Glomerular endothelial cell (primary cell): Measurements from ENCODE around the gene KATNAL2. TPM values are rescaled to one million over a fixed set of nuclear protein-coding genes. Genes with fewer than 3 reads are reported as not detected.
"Not testable (repeated sequence)": the region's sequence is repeated elsewhere in the genome, so short reads cannot be mapped to it uniquely, and the experiment has no call there.

Experiments used
- DNase-seq: peaks from one replicate; pipeline ENCODE4 v3.0.0-alpha.2; 2011; ENCODE audit warnings: low read depth, low spot score; ENCODE audit errors: extremely low read depth
- total RNA-seq: library from RNA; depleted of rRNA; stranded (reverse); fragments of >200 nt; gene quantifications from 2 replicates; pipeline ENCODE4 v1.2.3, GENCODE V29; 2015

KATNAL2 gene
- total RNA-seq, 1 donor from 2014 or later, result 1.6 TPM

GRCh38 chr18:46920653-46921052 is 3.3 kb downstream of the KATNAL2 start:
- no peak for DNase-seq

DNA sequence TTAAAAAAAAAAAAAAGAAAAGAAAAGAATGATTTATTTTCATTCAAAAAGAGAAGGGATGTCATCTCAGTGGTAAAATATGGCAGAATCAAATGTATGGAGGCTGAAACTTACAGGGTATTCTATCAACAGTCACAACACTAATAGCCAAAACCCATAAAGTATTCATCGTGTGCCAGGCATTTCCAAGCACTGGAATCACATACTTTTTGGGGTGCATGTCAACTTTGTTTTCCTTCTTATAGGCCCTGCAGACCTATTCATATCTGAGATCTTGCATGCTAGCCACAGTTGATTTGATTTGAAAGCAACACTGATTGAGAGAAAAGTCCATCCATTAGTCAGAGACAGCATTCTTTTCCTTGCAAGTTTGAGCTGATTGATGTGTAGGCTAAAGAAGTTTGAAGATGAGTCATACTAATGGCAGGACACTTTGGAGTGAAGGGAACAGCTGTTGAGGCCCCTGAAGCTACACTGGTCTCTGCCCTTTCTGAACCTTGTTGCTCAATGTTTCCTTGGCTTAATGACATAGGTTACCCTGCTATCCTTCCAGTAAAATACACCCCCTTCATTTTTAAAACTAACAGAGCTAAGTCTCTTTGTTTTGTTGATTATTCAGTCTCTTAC is 22.0 kb downstream of the KATNAL2 start:
- DNase-seq, result no peak

DNA sequence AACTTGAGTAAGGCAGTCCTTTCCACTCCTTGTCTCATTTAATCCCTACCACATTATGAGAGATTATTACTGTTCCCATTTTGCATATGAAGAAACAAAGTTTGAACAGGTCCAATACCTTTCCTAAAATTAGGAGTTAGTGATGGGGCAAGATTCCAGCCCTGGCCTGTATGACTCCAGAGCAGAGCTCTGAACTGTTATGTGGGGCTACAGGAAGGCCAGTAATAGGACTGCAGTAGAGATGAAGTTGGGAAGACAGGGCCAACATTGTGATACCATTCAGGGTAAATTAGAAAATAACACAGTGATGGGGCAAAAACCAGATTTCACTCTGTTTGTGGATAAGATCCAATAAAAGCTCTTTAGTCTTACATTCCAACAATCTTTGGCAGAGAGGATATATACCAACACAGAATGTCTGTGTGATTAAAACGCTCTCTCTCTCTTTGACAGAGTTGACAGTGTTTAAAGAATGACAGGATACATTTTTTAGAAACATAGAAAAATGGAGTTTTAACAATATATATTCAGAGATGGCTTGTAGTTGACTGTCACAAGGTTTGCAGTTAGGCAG is 22.7 kb downstream of the KATNAL2 start:
- no peak for DNase-seq

- no peak for DNase-seq
These were observed 25.2 kb downstream of the KATNAL2 start for GRCh38 chr18:46942646-46943045.

- DNase-seq, result no peak
These were observed 29.4 kb downstream of the KATNAL2 start for GRCh38 chr18:46946656-46947282.

DNA sequence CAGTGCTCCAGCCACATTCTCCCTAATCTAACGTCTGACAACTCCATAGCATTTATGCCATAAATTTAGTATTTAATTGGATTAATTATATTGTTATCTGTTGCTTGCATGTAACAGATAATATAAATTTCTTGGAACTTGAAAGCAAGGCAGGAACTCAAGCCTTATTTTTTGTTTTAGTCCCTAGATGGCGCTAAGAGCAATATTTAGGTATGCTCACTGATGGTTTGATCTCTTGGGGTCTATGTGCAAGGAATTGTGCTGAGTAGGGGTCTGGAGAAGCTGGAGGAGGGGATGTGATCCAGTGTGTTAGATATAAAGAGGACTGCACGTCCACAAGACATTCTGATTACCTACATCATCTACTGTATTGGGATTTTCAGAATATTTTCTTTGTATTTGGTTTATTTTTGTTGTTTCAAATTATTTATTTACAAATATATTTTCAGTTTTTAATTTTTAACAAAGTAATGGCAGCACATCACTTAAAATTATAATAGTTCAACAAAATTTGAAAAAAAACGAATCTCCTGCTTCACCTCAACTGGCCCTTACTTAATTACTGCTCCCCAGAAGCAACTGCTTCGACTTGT is 32.8 kb downstream of the KATNAL2 start:
- no peak for DNase-seq

DNA sequence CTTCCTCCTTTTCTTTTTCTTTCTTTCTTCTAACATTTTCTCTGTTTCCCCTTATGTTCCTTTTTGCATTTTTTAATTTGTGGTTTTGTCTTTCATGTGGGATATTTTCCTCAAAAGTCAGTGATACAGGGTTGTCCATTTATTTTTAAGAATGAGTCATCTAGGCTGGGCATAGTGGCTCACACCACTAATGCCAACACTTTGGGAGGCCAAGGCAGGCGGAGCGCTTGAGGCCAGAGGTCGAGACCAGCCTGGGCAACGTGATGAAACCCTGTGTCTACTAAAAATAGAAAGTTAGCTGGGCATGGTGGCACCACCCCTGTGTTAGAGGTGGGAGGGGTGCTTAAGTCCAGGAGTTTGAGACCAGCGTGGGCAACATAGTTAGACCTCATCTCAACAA is 35.8 kb downstream of the KATNAL2 start:
- no peak for DNase-seq

GRCh38 chr18:46958209-46958608 is 40.8 kb downstream of the KATNAL2 start:
- DNase-seq, result no peak

- DNase-seq, result not testable (repeated sequence)
These were observed 46.5 kb downstream of the KATNAL2 start for GRCh38 chr18:46963656-46964578.

GRCh38 chr18:46964579-46965293 is 47.3 kb downstream of the KATNAL2 start:
- DNase-seq, result not testable (repeated sequence)

DNA sequence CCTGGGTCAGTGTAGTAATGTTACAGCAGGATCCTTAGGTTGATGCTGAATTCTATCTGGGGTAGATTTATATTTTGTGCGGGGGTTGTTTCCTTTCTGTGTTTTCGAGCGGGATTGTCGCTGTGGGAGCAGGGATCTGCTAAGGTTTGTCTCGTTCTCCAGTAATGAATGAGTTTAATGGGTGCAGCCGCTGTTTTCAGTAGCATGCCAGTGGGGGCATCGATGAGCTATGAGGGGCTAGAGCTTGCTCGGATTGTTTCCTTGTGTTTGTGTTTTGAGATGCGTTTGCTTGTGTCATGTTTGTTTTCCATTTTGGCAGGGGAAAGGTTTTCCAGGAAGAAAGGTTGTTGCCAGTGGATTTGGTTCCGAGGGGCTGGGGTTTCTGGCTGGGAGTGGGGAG is 48.9 kb downstream of the KATNAL2 start:
- DNase-seq, result not testable (repeated sequence)

GRCh38 chr18:46969551-46969950 is 52.1 kb downstream of the KATNAL2 start:
- DNase-seq, result not testable (repeated sequence)

GRCh38 chr18:47019870-47020269 is 102.5 kb downstream of the KATNAL2 start:
- not testable (repeated sequence) for DNase-seq

DNA sequence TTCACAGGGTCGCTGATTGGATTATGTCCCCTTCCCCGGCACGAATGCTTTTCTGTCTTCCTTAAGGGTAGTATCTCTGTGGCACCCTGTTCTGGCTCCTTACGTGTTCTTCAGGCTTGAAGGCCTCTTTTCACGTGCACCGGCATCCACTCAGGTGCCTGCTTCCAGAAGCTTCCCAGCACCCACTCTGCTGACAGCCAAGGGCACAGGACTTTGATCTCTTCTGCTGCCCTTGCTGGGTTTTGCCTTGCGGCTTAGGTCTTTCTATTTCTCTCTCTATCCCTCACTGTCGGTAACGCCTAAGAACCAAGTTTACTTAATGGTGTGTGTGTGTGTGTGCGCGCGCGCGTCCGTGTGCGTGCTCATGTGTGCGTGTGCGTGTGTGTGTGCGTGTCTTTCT is 103.4 kb downstream of the KATNAL2 start:
- not testable (repeated sequence) for DNase-seq

DNA sequence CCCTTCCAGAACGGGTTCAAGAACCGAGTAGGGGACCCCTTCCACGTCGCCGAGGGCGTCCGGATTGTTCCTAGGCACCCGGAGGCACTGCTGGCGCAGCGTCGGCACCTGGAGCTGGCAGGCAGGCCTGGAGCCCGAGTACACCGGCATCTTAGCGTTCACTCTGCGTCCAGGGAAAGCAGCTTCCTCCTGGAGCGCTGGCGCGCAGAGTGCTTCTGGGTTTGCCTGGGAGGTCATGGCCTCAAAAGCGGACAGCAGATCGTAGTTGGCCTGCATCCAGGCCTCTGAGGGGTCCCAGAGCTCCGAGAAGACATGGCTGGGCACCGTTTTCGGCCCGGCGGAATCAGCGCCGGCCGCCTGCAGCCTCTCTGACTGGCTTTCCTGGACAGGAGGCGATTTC is 105.4 kb downstream of the KATNAL2 start:
- DNase-seq, result not testable (repeated sequence)

DNA sequence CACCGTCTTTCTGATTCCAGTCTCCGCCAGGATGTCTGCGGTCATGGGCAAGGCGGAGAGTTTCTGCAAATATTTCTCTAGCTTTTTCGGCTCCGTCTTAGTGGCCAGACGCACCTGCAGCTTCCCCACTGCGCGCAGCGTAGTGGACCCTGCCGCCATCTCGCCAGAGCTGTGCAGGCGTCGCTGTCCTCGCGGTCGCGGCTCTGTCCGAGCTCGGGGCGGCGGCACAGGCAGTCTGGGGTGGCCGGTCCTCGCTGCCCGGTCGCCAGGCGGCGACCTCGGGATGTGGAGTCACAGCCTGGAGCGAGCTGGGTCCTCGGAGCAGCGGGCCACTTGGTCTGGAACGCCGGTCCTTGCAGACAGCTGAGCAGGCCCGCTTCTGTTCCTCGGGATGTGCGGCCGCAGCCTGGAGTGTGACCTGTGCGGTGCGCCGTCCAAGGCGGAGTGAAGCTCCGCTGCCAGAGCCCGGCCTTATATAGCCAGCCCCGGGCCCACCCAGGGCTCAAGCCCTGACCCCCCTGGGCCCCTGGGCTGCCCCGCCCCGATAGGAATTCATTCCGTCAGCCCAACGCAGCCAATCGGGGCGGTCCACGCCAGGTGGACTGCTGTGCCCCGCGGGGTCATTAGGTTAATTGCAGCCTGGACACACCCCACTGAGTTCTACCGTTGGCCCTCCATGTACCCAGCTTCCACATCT is 106.5 kb downstream of the KATNAL2 start:
- DNase-seq, result not testable (repeated sequence)

DNA sequence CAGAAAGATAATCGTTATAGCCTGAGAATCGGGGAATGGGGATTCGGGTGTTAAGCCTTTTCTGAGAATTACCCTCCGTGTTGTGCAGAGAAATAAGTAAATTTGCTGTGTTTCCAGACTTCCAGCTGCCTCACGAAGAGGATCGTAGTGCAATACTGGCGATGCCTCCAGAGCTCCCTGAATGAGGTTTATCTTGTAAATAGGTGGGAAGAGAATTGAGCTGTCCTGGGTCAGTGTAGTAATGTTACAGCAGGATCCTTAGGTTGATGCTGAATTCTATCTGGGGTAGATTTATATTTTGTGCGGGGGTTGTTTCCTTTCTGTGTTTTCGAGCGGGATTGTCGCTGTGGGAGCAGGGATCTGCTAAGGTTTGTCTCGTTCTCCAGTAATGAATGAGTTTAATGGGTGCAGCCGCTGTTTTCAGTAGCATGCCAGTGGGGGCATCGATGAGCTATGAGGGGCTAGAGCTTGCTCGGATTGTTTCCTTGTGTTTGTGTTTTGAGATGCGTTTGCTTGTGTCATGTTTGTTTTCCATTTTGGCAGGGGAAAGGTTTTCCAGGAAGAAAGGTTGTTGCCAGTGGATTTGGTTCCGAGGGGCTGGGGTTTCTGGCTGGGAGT is 108.3 kb downstream of the KATNAL2 start:
- not testable (repeated sequence) for DNase-seq

GRCh38 chr18:47028738-47029137 is 111.3 kb downstream of the KATNAL2 start:
- DNase-seq, result not testable (repeated sequence)
